Measurements from ENCODE around the gene PTPRG. TPM values are rescaled to one million over a fixed set of nuclear protein-coding genes. Genes with fewer than 3 reads are reported as not detected.
A peak's percentile ranks its signal among the peaks of the same experiment; 100 is the strongest.

The PTPRG gene
- total and polyA plus RNA-seq, 12 donors: 6.3 to 119 (median 72.2) TPM

- Histone ChIP-seq H3K9me3 (replicated peaks in 1 of 3) (no peaks in the 10 kb centered on the region), H3K27ac (no peak overlapping the region), H3K4me3 (no peak overlapping the region), H3K27me3 (no peaks in the 10 kb centered on the region), H3K4me1 (replicated peaks in 1 of 2) (no peaks in the 10 kb centered on the region), H3K36me3 (replicated peaks in 1 of 2) (no peaks in the 10 kb centered on the region)
- 50 to 69% (median 61%) methylated on average over 1 of the region's 1 CpG for WGBS, 4 donors
- intact Hi-C loops (cut with DNase I): no loop called here
- DNase-seq: no peak
- TF ChIP-seq POLR2A (IDR thresholded peaks at IDR 0.05) (no peak), CTCF (IDR thresholded peaks at IDR 0.05) (peak in 4 of 6 experiments; percentile 15 to 43 (median 30))
Measured at GRCh38 chr3:62229908-62230307, 668.5 kb downstream of the PTPRG start.

- H3K9me3 ChIP-seq (replicated peaks in 1 of 3): no peaks in the 10 kb centered on the region
- no peak for DNase-seq
- H3K27ac ChIP-seq: no peak overlapping the region
- H3K27me3 ChIP-seq: no peaks in the 10 kb centered on the region
- H3K4me3 ChIP-seq: no peak overlapping the region
- H3K36me3 ChIP-seq (replicated peaks in 1 of 2): no peaks in the 10 kb centered on the region
- peaks cover 0 to 8% of the 10 kb centered on the region in 2 donors for H3K4me1 ChIP-seq (replicated peaks in 1 of 2)
- TF ChIP-seq POLR2A (IDR thresholded peaks at IDR 0.05): no peak
- TF ChIP-seq CTCF (IDR thresholded peaks at IDR 0.05): no peak
- 88 to 95% (median 92%) methylated on average over 6 of the region's 6 CpGs for WGBS, 4 donors
- intact Hi-C loops (cut with DNase I): no loop called here
Measured at GRCh38 chr3:62233065-62233464, 671.7 kb downstream of the PTPRG start.

- WGBS, 4 donors: 68 to 78% (median 77%) methylated on average over 4 of the region's 4 CpGs
- TF ChIP-seq POLR2A (IDR thresholded peaks at IDR 0.05) (no peak), CTCF (IDR thresholded peaks at IDR 0.05) (no peak)
Measured at GRCh38 chr3:62236016-62236415, 674.6 kb downstream of the PTPRG start.

GRCh38 chr3:62237286-62237948 lies 676.0 kb downstream of the PTPRG start:
- no peaks in the 10 kb centered on the region for H3K36me3 ChIP-seq (replicated peaks in 1 of 2)
- no peak overlapping the region for H3K4me3 ChIP-seq
- peaks cover 0 to 8% of the 10 kb centered on the region in 2 donors for H3K4me1 ChIP-seq (replicated peaks in 1 of 2)
- H3K27me3 ChIP-seq: no peaks in the 10 kb centered on the region
- no peak for TF ChIP-seq CTCF (IDR thresholded peaks at IDR 0.05)
- no peak for TF ChIP-seq POLR2A (IDR thresholded peaks at IDR 0.05)
- WGBS, 4 donors: 69 to 79% (median 71%) methylated on average over 5 of the region's 5 CpGs
- H3K27ac ChIP-seq: no peak overlapping the region
- H3K9me3 ChIP-seq (replicated peaks in 1 of 3): no peaks in the 10 kb centered on the region
- intact Hi-C loops (cut with DNase I): no loop called here
- DNase-seq: no peak

More at GRCh38 chr3:62236016-62236415, 674.6 kb downstream of the PTPRG start:
- Histone ChIP-seq H3K4me3 (no peak overlapping the region), H3K27ac (no peak overlapping the region), H3K27me3 (no peaks in the 10 kb centered on the region), H3K9me3 (replicated peaks in 1 of 3) (no peaks in the 10 kb centered on the region), H3K4me1 (replicated peaks in 1 of 2) (peaks cover 0 to 8% of the 10 kb centered on the region in 2 donors), H3K36me3 (replicated peaks in 1 of 2) (no peaks in the 10 kb centered on the region)
- intact Hi-C loops (cut with DNase I): no loop called here
- no peak for DNase-seq

Measured in adrenal gland (tissue), 12 donors.